Astrocyte (in vitro differentiated cells and primary cell): ENCODE results near the gene ERMAP. TPM values are rescaled to one million over a fixed set of nuclear protein-coding genes. Genes with fewer than 3 reads are reported as not detected.

ENCODE experiments used
- DNase-seq: peaks from one replicate; pipeline ENCODE4 v3.0.0-alpha.2; 2010; ENCODE audit warnings: low read depth
- FAIRE-seq: peaks from 2 replicates; lab custom pipeline; 2011; peaks lifted over from hg19 to GRCh38; lab: Jason Lieb, UNC
- H2AFZ ChIP-seq: 2 replicates; pipeline ENCODE4 v1.6.0; 2012; ENCODE audit warnings: low read depth, low read length, inconsistent platforms
- H3K27ac ChIP-seq: 2 replicates; pipeline ENCODE4 v1.5.1; 2011; ENCODE audit warnings: low read depth, low read length, inconsistent platforms
- H3K27me3 ChIP-seq: 2 replicates; pipeline ENCODE4 v1.6.0; 2011; ENCODE audit warnings: low read length, inconsistent platforms; ENCODE audit not compliant: insufficient read depth
- H3K36me3 ChIP-seq: 2 replicates; pipeline ENCODE4 v1.5.1; 2011; ENCODE audit warnings: low read length, inconsistent platforms; ENCODE audit not compliant: insufficient read depth
- H3K4me1 ChIP-seq: 2 replicates; pipeline ENCODE4 v1.5.1; 2011; ENCODE audit warnings: low read length, inconsistent platforms; ENCODE audit not compliant: insufficient read depth
- H3K4me2 ChIP-seq: 2 replicates; pipeline ENCODE4 v1.6.0; 2012; ENCODE audit warnings: low read length, inconsistent platforms
- H3K4me3 ChIP-seq: 2 replicates; pipeline ENCODE4 v1.5.1; 2011; ENCODE audit warnings: low read depth, mild to moderate bottlenecking, low read length, inconsistent platforms; ENCODE audit not compliant: insufficient read depth
- H3K79me2 ChIP-seq: 2 replicates; pipeline ENCODE4 v1.6.0; 2012; ENCODE audit warnings: mild to moderate bottlenecking, low read length, inconsistent platforms; ENCODE audit not compliant: insufficient read depth
- H3K9ac ChIP-seq: 2 replicates; pipeline ENCODE4 v1.6.0; 2012; ENCODE audit warnings: mild to moderate bottlenecking, low read length, inconsistent platforms
- H3K9me3 ChIP-seq: 2 replicates; pipeline ENCODE4 v1.5.1; 2012; ENCODE audit warnings: low read depth, mild to moderate bottlenecking, low read length, inconsistent platforms; ENCODE audit not compliant: insufficient read depth
- H4K20me1 ChIP-seq: 2 replicates; pipeline ENCODE4 v1.6.0; 2012; ENCODE audit warnings: low read length, inconsistent platforms; ENCODE audit not compliant: insufficient read depth
- H3K27ac Mint-ChIP-seq: one replicate; pipeline ENCODE4 v1.8.0; 2021; ENCODE audit warnings: mild to moderate bottlenecking, mixed read lengths; ENCODE audit not compliant: unreplicated experiment
- H3K27me3 Mint-ChIP-seq: one replicate; pipeline ENCODE4 v1.8.0; 2021; ENCODE audit warnings: low read depth, mixed read lengths; ENCODE audit not compliant: unreplicated experiment
- H3K36me3 Mint-ChIP-seq: one replicate; pipeline ENCODE4 v1.8.0; 2021; ENCODE audit warnings: low read depth, mixed read lengths; ENCODE audit not compliant: unreplicated experiment
- H3K4me1 Mint-ChIP-seq: one replicate; pipeline ENCODE4 v1.8.0; 2021; ENCODE audit warnings: low read depth, mixed read lengths; ENCODE audit not compliant: unreplicated experiment
- H3K4me3 Mint-ChIP-seq: one replicate; pipeline ENCODE4 v1.8.0; 2021; ENCODE audit warnings: mild to moderate bottlenecking, moderate library complexity, mixed read lengths; ENCODE audit not compliant: unreplicated experiment
- H3K9me3 Mint-ChIP-seq: one replicate; pipeline ENCODE4 v1.8.0; 2021; ENCODE audit warnings: mild to moderate bottlenecking, mixed read lengths; ENCODE audit not compliant: unreplicated experiment
- EZH2 ChIP-seq: IDR thresholded peaks from 2 replicates; pipeline ENCODE4 v1.6.1; 2012; ENCODE audit warnings: mild to moderate bottlenecking, low read length, inconsistent platforms; ENCODE audit not compliant: insufficient read depth
- total RNA-seq: library from RNA; stranded (reverse); gene quantifications from 2 replicates; pipeline ENCODE4 v1.2.1, GENCODE V29; 2021
- TF ChIP-seq, protein P1 (sequence below): IDR thresholded peaks from 2 replicates; pipeline ENCODE4 v1.5.1; 2011; ENCODE audit warnings: low read depth, mild to moderate bottlenecking, inconsistent platforms, low read length, moderate library complexity; ENCODE audit not compliant: insufficient read depth

The ERMAP gene
- total RNA-seq, 1 donor from 2014 or later: 8.9 TPM

DNA sequence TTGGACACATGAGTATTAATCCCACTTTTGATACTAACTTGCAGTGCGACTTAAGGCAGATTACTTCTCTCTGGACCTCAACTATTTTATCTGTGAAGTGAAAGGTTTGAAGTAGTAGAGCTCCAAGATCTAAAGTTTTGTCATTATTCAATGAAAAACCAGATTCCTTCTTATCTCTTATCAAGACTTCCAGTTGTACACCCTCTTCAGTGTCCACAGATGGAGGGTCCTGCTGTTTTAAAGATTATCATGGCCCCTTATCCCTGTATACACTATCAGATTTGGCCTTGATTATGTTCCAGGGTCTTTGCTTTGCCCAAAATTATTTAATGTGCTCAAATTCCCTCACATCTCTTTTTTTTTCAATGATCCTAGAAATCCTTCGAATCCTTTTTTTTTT, 48.8 kb upstream of the ERMAP start:
- Mint-ChIP-seq H3K4me3 (no peak overlapping the region), H3K36me3 (peaks cover 9% of the 10 kb centered on the region), H3K27ac (no peak overlapping the region), H3K27me3 (no peaks in the 10 kb centered on the region), H3K4me1 (peaks cover 10% of the 10 kb centered on the region), H3K9me3 (no peaks in the 10 kb centered on the region)
- Histone ChIP-seq H3K27me3 (no peaks in the 10 kb centered on the region), H3K4me1 (peaks cover 17% of the 10 kb centered on the region), H3K9ac (peak overlapping the region; percentile 90), H3K36me3 (no peaks in the 10 kb centered on the region), H3K4me2 (peak overlapping the region; percentile 96), H3K4me3 (peak overlapping the region; percentile 90), H4K20me1 (peaks cover 43% of the 10 kb centered on the region), H3K27ac (no peak overlapping the region), H2AFZ (no peak overlapping the region), H3K9me3 (no peaks in the 10 kb centered on the region), H3K79me2 (peaks cover 92% of the 10 kb centered on the region)
- TF ChIP-seq, protein P1, sequence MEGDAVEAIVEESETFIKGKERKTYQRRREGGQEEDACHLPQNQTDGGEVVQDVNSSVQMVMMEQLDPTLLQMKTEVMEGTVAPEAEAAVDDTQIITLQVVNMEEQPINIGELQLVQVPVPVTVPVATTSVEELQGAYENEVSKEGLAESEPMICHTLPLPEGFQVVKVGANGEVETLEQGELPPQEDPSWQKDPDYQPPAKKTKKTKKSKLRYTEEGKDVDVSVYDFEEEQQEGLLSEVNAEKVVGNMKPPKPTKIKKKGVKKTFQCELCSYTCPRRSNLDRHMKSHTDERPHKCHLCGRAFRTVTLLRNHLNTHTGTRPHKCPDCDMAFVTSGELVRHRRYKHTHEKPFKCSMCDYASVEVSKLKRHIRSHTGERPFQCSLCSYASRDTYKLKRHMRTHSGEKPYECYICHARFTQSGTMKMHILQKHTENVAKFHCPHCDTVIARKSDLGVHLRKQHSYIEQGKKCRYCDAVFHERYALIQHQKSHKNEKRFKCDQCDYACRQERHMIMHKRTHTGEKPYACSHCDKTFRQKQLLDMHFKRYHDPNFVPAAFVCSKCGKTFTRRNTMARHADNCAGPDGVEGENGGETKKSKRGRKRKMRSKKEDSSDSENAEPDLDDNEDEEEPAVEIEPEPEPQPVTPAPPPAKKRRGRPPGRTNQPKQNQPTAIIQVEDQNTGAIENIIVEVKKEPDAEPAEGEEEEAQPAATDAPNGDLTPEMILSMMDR: no peak
- no peak for TF ChIP-seq EZH2
- FAIRE-seq (no peak), DNase-seq (no peak)

DNA sequence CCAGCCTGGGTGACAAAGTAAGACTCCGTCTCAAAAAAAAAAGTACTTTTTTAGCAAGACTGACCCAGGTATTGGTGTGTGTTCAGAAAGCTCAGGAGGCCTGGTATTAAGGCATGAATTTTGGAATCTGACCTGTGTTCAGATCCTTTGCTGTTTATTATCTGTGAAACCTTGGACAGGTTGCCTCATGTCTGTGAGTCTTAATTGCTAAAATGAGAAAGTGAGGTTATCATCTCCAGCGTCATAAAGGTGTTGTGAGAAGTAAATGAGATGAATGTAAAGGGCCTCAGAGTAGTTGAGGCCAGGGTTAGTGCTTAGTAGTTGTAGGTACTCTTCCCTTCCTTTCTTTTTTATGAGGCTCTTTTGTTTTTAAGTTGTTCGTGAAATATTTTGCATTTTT, 47.1 kb upstream of the ERMAP start:
- no peak overlapping the region for H3K27ac ChIP-seq
- peaks cover 8% of the 10 kb centered on the region for H3K36me3 ChIP-seq
- H3K4me3 ChIP-seq: no peak overlapping the region
- peaks cover 10% of the 10 kb centered on the region for H3K4me1 ChIP-seq
- TF ChIP-seq, protein P1: no peak
- TF ChIP-seq EZH2: no peak
- H4K20me1 ChIP-seq: peaks cover 40% of the 10 kb centered on the region
- FAIRE-seq (no peak), DNase-seq (no peak)
- H3K4me2 ChIP-seq: no peak overlapping the region
- no peak overlapping the region for H3K9ac ChIP-seq
- Mint-ChIP-seq H3K27ac (no peak overlapping the region), H3K9me3 (no peaks in the 10 kb centered on the region), H3K36me3 (peaks cover 11% of the 10 kb centered on the region), H3K27me3 (no peaks in the 10 kb centered on the region), H3K4me1 (peaks cover 11% of the 10 kb centered on the region), H3K4me3 (no peak overlapping the region)
- H3K79me2 ChIP-seq: peaks cover 82% of the 10 kb centered on the region
- H3K9me3 ChIP-seq: no peaks in the 10 kb centered on the region
- no peaks in the 10 kb centered on the region for H3K27me3 ChIP-seq
- H2AFZ ChIP-seq: no peak overlapping the region

DNA sequence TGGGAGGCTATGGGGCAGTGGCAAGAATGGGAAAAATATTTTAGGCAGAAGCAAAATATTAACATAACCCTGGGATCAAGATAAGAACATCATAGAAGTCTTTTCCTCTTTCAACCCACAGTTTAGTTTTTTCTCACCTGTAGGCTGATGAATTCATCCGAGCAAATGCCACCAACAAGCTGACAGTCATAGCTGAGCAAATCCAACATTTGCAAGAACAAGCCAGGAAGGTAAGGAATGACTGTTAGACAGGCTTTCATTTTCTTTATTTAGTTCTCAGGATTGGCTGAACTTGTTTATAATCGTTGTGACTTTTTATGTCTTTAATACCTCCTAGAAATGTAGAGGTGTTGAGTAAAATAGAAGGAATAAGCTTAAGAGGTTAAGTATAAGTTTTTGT, 43.5 kb upstream of the ERMAP start:
- no peaks in the 10 kb centered on the region for H3K4me1 ChIP-seq
- Mint-ChIP-seq H3K27ac (no peak overlapping the region), H3K36me3 (peaks cover 33% of the 10 kb centered on the region), H3K4me1 (peaks cover 5% of the 10 kb centered on the region), H3K4me3 (no peak overlapping the region), H3K9me3 (no peaks in the 10 kb centered on the region), H3K27me3 (no peaks in the 10 kb centered on the region)
- H3K9ac ChIP-seq: no peak overlapping the region
- FAIRE-seq: no peak
- no peak for DNase-seq
- H3K27ac ChIP-seq: no peak overlapping the region
- no peak overlapping the region for H2AFZ ChIP-seq
- H3K36me3 ChIP-seq: peaks cover 19% of the 10 kb centered on the region
- peaks cover 49% of the 10 kb centered on the region for H3K79me2 ChIP-seq
- H3K4me2 ChIP-seq: no peak overlapping the region
- TF ChIP-seq, protein P1: no peak
- TF ChIP-seq EZH2: no peak
- no peak overlapping the region for H3K4me3 ChIP-seq
- no peaks in the 10 kb centered on the region for H3K27me3 ChIP-seq
- no peaks in the 10 kb centered on the region for H3K9me3 ChIP-seq
- H4K20me1 ChIP-seq: peaks cover 58% of the 10 kb centered on the region
